HG02852 (cell line): ENCODE results near the gene HHIPL1.

Experiments used
- ATAC-seq: cut with Tn5 transposase; IDR thresholded peaks from one replicate; pipeline ENCODE4 v1.9.1; 2021; ENCODE audit warnings: mild to moderate bottlenecking, moderate library complexity; ENCODE audit not compliant: unreplicated experiment

HHIPL1 gene

GRCh38 chr14:99727096-99727870 is 82.4 kb downstream of the HHIPL1 start:
- no peak for ATAC-seq

DNA sequence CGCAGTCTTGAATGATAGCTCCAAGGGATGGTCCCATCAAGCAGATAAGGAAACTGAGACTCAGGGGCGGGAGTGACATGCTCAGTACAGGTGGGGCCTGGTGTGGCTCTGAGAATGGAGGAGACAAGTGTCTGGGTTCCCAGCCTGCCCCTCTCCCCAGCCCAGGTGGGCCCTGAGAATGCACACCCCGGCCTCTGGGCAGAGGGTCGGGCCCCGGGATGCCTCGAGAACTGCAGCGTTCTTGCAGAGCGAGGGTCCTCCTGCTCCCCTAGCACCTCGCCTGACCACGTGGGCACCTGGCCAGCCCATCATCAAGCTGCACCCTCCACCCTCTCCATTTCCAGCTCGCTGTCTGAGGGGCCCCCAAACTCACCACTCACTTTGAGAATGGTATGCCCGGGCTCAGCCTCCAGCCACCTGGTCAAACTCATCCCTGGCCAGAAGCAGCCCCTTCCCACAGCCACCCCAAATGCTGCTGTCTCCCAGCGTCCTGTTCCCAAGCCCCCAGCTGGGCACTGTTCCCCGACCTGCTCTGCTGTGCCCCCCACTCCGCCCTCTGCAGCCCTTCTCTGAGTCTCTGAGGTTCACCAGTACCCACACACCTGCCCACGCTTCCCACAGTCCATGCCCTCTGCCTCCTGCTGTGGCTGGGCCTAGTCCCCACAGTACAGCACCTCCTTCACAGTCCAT is 83.4 kb downstream of the HHIPL1 start:
- no peak for ATAC-seq

- ATAC-seq, result no peak
Observed at GRCh38 chr14:99728981-99729451, 84.1 kb downstream of the HHIPL1 start.
